Muscle of arm (tissue), 12 donors: Measurements from ENCODE around the gene PPP2R2D. TPM values are rescaled to one million over a fixed set of nuclear protein-coding genes. Genes with fewer than 3 reads are reported as not detected.
"Not testable (repeated sequence)": the region's sequence is repeated elsewhere in the genome, so short reads cannot be mapped to it uniquely, and the experiment has no call there.

ENCODE experiments used
- DNase-seq: peaks from one replicate; pipeline ENCODE4 v3.0.0-alpha.2; 2013
- polyA plus RNA-seq, 12 donors: library from polyadenylated mRNA; unstranded; fragments of 120-200 nt; gene quantifications; one replicate each; pipeline ENCODE4 v1.2.1, GENCODE V29; 2013; ENCODE audit not compliant: insufficient read length in 12 of 12

Gene PPP2R2D
- polyA plus RNA-seq, 12 donors = 25.9 to 44.1 (median 32.8) TPM; not detected in 1

GRCh38 chr10:131946880-131947279 is 46.1 kb downstream of the PPP2R2D start:
- DNase-seq = no peak

DNA sequence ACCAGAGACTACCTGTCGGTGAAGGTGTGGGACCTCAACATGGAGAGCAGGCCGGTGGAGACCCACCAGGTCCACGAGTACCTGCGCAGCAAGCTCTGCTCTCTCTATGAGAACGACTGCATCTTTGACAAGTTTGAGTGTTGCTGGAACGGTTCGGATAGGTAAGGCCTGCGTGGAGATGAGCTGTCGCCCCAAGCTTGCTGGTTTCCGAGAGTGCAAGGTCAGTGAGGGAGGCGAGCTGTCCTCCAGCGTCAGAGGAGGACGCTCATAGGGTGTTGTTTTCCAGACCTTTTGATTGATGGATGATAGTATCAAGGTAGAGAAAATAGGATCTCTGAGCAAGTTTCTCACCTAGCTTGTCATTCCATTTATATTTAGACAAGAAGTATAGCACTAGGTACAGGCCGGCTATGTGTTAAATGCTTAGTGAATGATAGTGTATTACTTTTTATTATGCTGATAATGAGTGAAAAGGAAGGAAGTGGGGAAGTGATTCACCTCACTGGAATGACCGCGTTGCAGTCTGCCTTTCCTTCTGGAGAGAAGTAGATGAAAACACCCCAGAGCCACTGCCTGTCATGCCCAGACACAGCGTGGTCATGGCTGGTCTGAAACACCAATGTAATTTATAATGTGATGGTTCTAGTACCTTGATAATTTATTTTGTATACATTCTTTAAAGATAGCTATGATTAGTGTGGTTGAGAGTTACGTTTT is 47.0 kb downstream of the PPP2R2D start:
- DNase-seq = no peak

DNA sequence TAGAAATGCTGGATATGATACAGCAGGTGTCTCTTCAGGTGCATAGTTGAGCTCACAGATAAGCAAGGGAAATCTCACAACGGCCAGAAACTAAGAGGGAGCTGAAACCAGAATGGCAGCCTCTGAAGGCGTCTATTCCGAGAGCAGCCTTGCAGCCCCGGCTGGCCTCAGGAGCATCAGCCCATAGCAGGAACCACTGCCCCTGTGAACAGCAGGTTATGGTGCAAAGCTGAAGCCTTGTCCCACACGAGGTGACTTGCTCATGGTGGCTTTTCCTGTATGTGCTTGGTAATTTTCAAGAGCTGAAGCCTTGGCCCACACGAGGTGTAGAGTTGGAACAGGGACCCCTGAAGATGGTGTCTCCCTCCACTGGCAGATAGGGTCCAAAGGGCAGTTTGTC is 47.7 kb downstream of the PPP2R2D start:
- no peak for DNase-seq

DNA sequence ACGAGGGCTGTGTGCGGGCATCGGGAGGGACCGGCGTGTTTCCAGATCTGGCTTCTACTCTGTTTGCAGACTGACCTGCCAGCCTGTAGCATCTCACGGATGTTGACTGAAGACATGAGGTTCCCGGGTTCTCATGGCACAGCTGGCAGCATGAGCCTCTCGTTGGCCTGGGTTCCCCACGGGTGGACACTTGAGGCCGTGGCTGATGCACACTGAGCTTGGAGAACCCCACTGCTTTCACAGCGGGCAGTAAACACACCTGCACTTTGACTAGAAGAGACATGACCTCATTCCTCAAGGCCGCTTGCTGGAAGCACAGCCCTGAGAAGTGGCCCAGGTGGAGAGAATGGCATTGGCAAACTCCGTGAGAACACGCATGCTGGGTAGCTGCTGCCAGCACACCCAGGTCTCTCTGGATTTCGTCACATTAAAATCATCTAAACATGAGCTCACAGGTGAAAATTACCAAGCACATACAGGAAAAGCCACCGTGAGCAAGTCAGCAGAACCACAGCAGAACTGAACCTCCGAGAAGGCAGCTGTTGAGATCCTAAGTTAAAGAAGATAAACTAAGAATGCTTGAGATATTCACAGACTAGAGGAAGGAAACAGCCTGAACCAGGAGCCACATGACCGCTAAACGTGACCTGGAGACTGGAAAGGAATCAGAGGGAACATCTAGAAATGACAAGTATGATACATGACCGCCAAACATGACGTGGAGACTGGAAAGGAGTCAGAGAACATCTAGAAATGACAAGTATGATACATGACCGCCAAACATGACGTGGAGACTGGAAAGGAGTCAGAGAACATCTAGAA is 48.4 kb downstream of the PPP2R2D start:
- no peak for DNase-seq

DNA sequence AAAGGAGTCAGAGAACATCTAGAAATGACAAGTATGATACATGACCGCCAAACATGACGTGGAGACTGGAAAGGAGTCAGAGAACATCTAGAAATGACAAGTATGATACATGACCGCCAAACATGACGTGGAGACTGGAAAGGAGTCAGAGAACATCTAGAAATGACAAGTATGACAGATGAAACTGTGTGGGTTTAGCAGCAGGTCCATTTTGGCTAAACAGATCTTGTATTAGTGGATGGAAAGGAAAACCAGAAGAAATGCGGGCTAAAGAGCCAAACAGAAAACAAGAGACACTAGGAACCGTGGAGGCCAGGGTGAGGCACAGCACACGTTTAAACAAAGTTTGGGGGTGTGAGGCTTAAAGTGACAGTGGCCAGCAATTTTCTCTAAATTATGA is 49.1 kb downstream of the PPP2R2D start:
- not testable (repeated sequence) for DNase-seq

DNA sequence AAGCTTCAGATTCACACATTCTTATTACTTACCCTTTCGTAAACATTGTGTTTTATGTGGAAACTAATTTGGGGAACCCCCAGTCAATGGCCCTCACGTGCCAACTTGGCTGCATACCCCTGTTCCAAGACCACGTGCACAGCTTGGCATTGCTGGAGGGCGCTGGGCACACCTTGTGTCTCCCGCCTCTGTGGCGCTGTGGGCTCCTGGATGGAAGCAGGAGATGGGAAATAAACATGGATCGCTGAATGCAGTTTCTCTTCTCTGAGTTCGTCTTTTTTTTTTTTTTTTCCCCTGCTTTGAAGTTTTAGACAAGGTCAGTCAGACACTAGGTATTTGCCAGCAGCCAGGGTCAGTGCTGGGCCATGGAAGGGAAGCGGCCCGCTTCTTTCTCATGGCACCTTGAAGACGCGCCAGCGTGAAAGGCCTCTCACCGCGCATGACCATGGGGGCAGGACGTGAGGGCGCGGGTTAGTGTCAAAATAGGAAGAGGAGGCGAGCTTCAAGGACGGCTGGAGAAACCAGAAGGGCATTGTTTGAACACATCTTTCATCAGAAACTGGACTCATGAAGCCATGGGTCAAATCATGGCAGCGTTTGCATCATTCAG is 53.7 kb downstream of the PPP2R2D start:
- no peak for DNase-seq

DNA sequence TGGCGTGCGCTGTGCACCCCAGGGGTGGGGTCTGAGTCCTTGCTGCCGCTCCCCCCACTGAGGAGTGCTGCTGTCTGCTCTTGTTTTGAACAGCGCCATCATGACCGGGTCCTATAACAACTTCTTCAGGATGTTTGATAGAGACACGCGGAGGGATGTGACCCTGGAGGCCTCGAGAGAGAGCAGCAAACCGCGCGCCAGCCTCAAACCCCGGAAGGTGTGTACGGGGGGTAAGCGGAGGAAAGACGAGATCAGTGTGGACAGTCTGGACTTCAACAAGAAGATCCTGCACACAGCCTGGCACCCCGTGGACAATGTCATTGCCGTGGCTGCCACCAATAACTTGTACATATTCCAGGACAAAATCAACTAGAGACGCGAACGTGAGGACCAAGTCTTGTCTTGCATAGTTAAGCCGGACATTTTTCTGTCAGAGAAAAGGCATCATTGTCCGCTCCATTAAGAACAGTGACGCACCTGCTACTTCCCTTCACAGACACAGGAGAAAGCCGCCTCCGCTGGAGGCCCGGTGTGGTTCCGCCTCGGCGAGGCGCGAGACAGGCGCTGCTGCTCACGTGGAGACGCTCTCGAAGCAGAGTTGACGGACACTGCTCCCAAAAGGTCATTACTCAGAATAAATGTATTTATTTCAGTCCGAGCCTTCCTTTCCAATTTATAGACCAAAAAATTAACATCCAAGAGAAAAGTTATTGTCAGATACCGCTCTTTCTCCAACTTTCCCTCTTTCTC is 55.0 kb downstream of the PPP2R2D start:
- DNase-seq = no peak

DNA sequence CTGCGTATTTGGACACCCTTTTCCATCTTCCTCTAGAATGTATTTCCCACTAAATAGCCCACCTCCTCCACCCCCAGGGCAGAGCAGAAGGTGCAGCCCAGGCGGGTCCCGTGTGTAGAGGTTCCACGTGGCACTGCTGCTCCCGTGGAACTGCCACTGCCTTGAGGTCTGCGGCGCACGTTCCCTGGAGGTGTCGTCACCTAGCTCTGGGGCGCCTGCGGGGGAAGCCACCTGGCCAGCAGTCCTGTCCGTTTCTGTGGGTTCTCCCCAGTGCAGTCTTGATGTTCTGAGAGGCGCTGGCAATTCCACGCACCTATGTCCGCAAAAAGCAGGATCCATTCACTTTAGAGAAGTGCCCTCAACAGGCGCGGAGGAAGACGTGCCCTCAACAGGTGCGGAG is 59.0 kb downstream of the PPP2R2D start:
- no peak for DNase-seq

- no peak for DNase-seq
Observed at GRCh38 chr10:131960631-131961046, 59.8 kb downstream of the PPP2R2D start.

GRCh38 chr10:131961047-131961776 is 60.4 kb downstream of the PPP2R2D start:
- no peak for DNase-seq

DNA sequence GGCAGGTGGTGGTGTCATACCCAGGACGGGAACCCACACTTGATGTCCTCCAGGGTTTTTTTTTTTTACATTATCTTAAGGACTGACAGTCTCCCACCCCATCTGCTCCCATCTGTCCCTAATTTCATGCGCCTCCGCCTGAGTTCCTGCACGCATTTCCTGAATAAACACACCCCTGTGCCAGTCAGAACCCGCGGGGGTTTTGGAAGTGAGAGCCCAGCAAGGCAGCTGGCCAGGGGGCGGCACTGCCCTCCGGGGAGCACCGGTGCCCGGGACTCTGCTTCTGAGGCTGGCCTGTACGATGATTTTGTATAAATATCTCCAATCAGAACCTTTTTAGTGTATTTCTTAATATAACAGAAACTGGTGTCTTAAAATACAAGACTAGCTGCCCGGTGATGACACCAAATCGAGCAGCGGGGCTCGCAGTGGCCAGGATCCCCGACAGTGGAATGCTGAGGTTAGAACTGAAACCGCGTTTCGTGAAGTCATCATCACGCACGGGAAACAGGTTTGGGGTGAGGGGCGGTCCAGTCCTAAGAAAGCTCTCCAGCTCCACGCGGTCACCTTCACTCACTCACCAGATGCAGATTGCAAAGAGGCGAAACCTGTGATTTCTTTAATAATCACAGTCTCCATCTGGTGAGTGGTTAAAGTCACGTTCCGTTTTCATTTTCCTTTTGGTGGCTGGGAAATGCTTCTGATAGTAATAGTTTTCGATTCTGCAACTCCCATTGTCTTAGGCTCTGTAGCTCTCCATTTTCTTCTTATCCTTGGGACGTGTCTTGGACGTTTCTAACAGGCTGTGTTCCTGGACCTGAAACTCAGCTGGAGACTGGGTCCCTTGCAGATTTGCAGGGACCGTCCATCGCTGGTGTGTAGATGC is 61.2 kb downstream of the PPP2R2D start:
- no peak for DNase-seq

DNA sequence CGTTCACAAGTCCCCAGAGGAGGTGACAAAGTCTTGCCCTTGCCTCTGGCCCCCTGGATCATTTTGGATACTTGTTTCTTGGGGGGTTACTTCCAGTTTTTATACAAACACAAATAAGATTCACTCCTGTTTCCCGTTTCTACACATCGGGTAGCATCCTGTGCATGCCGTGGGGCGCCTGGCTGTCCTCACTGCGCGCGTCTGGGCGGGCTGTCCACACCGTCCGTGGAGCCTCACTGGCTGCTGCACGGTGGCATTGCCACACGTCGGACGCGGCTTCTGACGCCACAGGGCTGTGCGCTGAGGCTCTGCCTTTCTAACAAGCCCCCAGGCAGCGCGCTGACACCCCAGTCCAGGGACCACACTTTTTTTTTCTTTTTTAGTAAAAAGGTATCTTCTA is 62.5 kb downstream of the PPP2R2D start:
- no peak for DNase-seq

GRCh38 chr10:131963811-131964210 is 63.0 kb downstream of the PPP2R2D start:
- no peak for DNase-seq

DNA sequence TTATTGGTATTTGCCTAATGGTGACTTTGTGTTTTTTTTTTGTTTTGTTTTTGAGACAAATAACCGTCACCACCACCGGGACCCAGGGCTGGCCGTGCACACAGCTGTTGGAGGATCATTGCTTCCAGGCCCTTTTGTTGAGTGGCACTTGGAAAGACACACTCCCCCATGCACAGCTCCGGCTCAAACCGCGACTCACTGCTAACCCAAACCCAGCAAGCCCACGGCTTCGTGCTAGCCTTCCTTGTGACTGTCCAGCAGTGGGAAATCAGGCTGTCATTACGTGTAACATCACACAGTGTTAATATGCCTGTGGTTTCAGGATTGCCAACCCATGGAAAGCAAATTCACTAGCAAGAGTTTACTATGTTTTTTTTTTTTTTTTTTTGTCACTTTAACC is 63.5 kb downstream of the PPP2R2D start:
- no peak for DNase-seq

GRCh38 chr10:131968949-131969348 is 68.1 kb downstream of the PPP2R2D start:
- DNase-seq = no peak

DNA sequence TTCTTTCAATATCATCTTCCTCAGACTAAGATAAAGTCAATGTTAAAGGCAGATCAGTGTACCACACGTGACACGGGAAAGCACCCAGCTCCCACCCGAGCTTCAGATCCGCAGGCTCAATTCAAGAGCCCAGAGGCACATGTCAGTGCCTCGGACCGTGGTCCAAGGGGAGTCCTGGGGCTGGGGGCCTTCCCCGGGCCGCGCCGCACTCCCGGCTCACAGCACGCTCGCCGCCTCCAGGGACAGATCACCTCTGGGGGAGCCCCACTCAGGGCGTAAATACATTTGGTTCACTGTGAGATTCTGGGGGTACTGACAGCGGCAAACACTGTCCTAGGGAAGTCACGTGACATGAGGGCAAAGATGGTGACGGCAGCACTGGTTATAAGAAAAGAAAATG is 70.1 kb downstream of the PPP2R2D start:
- DNase-seq = no peak

- DNase-seq = no peak
Observed at GRCh38 chr10:131971591-131971990, 70.8 kb downstream of the PPP2R2D start.

- DNase-seq = no peak
Observed at GRCh38 chr10:131972474-131973071, 71.8 kb downstream of the PPP2R2D start.

DNA sequence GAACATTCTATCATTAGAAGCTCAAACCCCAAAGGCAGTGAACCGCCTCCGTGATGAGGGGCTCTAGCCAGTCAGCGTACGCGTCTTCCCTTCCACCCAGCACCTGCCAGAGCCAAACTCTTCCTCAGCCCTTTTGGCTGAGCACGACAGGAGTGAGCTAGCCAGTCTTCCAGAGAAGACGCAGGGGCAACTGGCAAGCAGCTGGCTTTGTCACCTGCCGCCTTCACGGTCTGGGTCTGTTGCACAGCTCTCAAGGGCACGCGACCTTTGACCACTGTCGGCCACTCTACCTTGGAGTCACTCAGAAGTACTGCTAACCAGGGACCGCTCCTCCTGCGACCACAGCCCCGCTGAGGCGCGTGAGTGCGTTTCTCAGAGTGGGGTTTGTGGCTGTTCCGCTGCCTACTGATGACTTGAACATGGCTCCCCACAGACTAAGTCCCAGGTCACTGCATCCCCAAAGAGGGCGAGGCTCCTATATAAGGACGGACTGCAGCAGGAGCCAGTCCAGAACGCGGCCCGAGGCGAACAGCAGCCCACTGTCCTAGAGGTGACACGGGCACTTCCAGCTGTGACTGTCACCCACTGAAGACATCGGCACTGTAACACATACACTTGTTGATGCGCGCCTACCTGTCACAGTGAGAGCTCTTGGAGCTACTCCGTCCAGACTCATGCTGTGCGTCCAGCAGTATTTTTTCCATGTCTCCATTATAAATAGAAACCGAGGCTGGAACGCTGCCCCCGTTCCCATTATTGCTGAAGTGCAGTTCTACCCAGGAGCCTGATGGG is 72.5 kb downstream of the PPP2R2D start:
- no peak for DNase-seq
